Measurements from ENCODE around the gene OSBPL5. TPM values are rescaled to one million over a fixed set of nuclear protein-coding genes. Genes with fewer than 3 reads are reported as not detected.

OSBPL5 gene
- total RNA-seq, 1 experiment from 2014 or later = 51.4 TPM

GRCh38 chr11:3049430-3050243 lies 115.5 kb downstream of the OSBPL5 start:
- TF ChIP-seq CTCF (conservative IDR thresholded peaks at IDR 0.05; ENCODE audit: low read depth, low read length) (peak; percentile 39), EZH2phosphoT487 (IDR thresholded peaks at IDR 0.05; ENCODE audit: borderline replicate concordance, low read length) (no peak), EZH2 (IDR thresholded peaks at IDR 0.05; ENCODE audit: low read length, unreplicated experiment) (no peak)
- Histone ChIP-seq H3K9me3 (ENCODE audit: low read length) (no peaks in the 10 kb centered on the region), H3K4me1 (ENCODE audit: insufficient read depth, low read length) (peaks cover 15% of the 10 kb centered on the region), H3K79me2 (ENCODE audit: low read length) (peaks cover 89% of the 10 kb centered on the region), H3K9ac (ENCODE audit: low read length) (peak overlapping the region; percentile 31; the same call in 1 of the 2 replicates), H2AFZ (ENCODE audit: low read length) (no peak overlapping the region), H3K27me3 (ENCODE audit: low read length) (no peaks in the 10 kb centered on the region), H3K36me3 (ENCODE audit: low read depth, low read length) (no peaks in the 10 kb centered on the region; the same call in 1 of the 2 replicates), H3K27ac (ENCODE audit: low read length) (peak overlapping the region; percentile 67), H3K4me2 (ENCODE audit: low read length) (peak overlapping the region; percentile 76), H3K9me2 (replicated peaks; ENCODE audit: low read length) (no peaks in the 10 kb centered on the region), H3K4me3 (ENCODE audit: low read length) (peak overlapping the region; percentile 24; the same call in 1 of the 2 replicates), H4K20me1 (ENCODE audit: low read length) (peaks cover 6% of the 10 kb centered on the region), H3F3A (ENCODE audit: low read length, unreplicated experiment) (no peaks in the 10 kb centered on the region)
- no TSS peak for BruUV-seq (replicated peaks)
- ATAC-seq (peak; percentile 98), DNase-seq (peak; percentile 86)
- intact Hi-C loops (cut with micrococcal nuclease) = loop anchor here (1.0 kb wide), 1 partner anchor 9 kb away; no protein-coding TSS in a partner anchor
- ChIA-PET POLR2A (ENCODE audit: unreplicated experiment) (no interaction called here), CTCF (interaction anchor here (0.6 to 1.8 kb wide), 5 partner anchors 9 to 74 kb away, joined by 3 to 13 read pairs (median 7); no protein-coding TSS in a partner anchor)

- DNase-seq = no peak
- no peak for TF ChIP-seq EZH2 (IDR thresholded peaks at IDR 0.05; ENCODE audit: low read length, unreplicated experiment)
- TF ChIP-seq EZH2phosphoT487 (IDR thresholded peaks at IDR 0.05; ENCODE audit: borderline replicate concordance, low read length) = no peak
- TF ChIP-seq CTCF (conservative IDR thresholded peaks at IDR 0.05; ENCODE audit: low read depth, low read length) = no peak
- H3K9me2 ChIP-seq (replicated peaks; ENCODE audit: low read length) = no peaks in the 10 kb centered on the region
- no peaks in the 10 kb centered on the region for H3K9me3 ChIP-seq (ENCODE audit: low read length)
- no peak overlapping the region for H2AFZ ChIP-seq (ENCODE audit: low read length)
- H4K20me1 ChIP-seq (ENCODE audit: low read length) = peaks cover 6% of the 10 kb centered on the region
- H3K4me1 ChIP-seq (ENCODE audit: insufficient read depth, low read length) = peaks cover 15% of the 10 kb centered on the region
- H3K27me3 ChIP-seq (ENCODE audit: low read length) = no peaks in the 10 kb centered on the region
- no peak overlapping the region for H3K4me3 ChIP-seq (ENCODE audit: low read length)
- intact Hi-C loops (cut with micrococcal nuclease) = no loop called here
- H3K79me2 ChIP-seq (ENCODE audit: low read length) = peaks cover 90% of the 10 kb centered on the region
- no peak for ATAC-seq
- CTCF ChIA-PET = no interaction called here
- no peak overlapping the region for H3K27ac ChIP-seq (ENCODE audit: low read length)
- POLR2A ChIA-PET (ENCODE audit: unreplicated experiment) = no interaction called here
- BruUV-seq (replicated peaks) = no TSS peak
- no peaks in the 10 kb centered on the region for H3F3A ChIP-seq (ENCODE audit: low read length, unreplicated experiment)
- H3K9ac ChIP-seq (ENCODE audit: low read length) = no peak overlapping the region
- no peaks in the 10 kb centered on the region; the same call in 1 of the 2 replicates for H3K36me3 ChIP-seq (ENCODE audit: low read depth, low read length)
- no peak overlapping the region for H3K4me2 ChIP-seq (ENCODE audit: low read length)
Observed at GRCh38 chr11:3047637-3048036, 117.5 kb downstream of the OSBPL5 start.

- Histone ChIP-seq H3K27ac (ENCODE audit: low read length) (no peak overlapping the region), H2AFZ (ENCODE audit: low read length) (no peak overlapping the region), H3K79me2 (ENCODE audit: low read length) (peaks cover 81% of the 10 kb centered on the region), H4K20me1 (ENCODE audit: low read length) (peaks cover 6% of the 10 kb centered on the region), H3K9me2 (replicated peaks; ENCODE audit: low read length) (no peaks in the 10 kb centered on the region), H3K9ac (ENCODE audit: low read length) (no peak overlapping the region), H3K27me3 (ENCODE audit: low read length) (no peaks in the 10 kb centered on the region), H3K9me3 (ENCODE audit: low read length) (no peaks in the 10 kb centered on the region), H3F3A (ENCODE audit: low read length, unreplicated experiment) (no peaks in the 10 kb centered on the region), H3K4me1 (ENCODE audit: insufficient read depth, low read length) (peaks cover 15% of the 10 kb centered on the region), H3K36me3 (ENCODE audit: low read depth, low read length) (peaks cover 3% of the 10 kb centered on the region; the same call in 1 of the 2 replicates), H3K4me2 (ENCODE audit: low read length) (no peak overlapping the region), H3K4me3 (ENCODE audit: low read length) (no peak overlapping the region)
- intact Hi-C loops (cut with micrococcal nuclease) = no loop called here
- TF ChIP-seq EZH2phosphoT487 (IDR thresholded peaks at IDR 0.05; ENCODE audit: borderline replicate concordance, low read length) (no peak), EZH2 (IDR thresholded peaks at IDR 0.05; ENCODE audit: low read length, unreplicated experiment) (no peak), CTCF (conservative IDR thresholded peaks at IDR 0.05; ENCODE audit: low read depth, low read length) (no peak)
- POLR2A ChIA-PET (ENCODE audit: unreplicated experiment) = no interaction called here
- CTCF ChIA-PET = no interaction called here
- DNase-seq (no peak), ATAC-seq (no peak)
- BruUV-seq (replicated peaks) = no TSS peak
Observed at GRCh38 chr11:3046641-3047040, 118.5 kb downstream of the OSBPL5 start.
